ENCODE results near the gene ALKBH4.
"Not testable (repeated sequence)": the region's sequence is repeated elsewhere in the genome, so short reads cannot be mapped to it uniquely, and the experiment has no call there.

The ALKBH4 gene

DNA sequence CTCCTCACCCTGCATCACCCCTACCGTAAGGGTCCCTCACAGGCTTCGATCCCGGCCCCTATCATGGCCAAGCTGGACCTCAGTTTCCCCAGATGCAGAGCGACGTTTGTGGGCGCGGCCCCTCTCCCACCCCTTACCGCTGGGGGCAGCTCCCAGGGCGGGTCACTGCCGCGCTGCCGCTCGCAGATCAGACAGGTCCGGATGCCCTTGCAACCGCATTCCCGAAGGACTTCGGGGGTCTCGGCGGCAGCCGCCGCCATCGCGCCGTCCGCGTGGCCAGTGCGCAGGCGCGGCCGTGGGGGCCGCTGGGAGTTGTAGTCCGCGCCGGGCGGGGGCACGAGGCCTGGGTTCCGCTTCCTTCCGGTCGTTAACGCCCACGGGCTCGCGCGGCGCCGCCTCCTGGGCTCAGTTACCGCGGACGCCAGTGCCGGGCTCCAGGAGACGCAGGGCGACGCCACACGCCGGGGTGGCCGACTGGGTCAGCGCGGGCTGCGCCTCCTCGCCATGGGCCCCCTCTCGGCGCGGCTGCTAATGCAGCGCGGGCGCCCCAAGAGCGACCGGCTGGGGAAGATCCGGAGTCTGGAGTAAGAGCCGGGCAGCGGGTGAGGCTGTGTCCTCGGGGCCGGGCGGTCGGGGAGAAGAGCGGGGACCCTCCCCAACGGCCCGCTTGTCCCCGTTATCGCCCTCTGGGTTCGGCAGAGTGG lies at the start of gene ALKBH4, which contains the start of gene LRWD1:
Gene ALKBH4, minus strand, starts transcription at position 287 of the 704 bp plus-strand sequence. Its CDS starts 27 bp downstream, at position 260.
Gene LRWD1, plus strand, starts transcription at position 408 of the 704 bp plus-strand sequence. Its CDS starts 97 bp downstream, at position 505.
- DNase-seq (ENCODE audit: low spot score) = peak; percentile 92

- peak; percentile 92 for DNase-seq (ENCODE audit: low spot score)
Measured at GRCh38 chr7:102512642-102513221, 48.1 kb upstream of the ALKBH4 start.

GRCh38 chr7:102511860-102512522 lies 47.3 kb upstream of the ALKBH4 start:
- DNase-seq (ENCODE audit: low spot score) = not testable (repeated sequence)

DNA sequence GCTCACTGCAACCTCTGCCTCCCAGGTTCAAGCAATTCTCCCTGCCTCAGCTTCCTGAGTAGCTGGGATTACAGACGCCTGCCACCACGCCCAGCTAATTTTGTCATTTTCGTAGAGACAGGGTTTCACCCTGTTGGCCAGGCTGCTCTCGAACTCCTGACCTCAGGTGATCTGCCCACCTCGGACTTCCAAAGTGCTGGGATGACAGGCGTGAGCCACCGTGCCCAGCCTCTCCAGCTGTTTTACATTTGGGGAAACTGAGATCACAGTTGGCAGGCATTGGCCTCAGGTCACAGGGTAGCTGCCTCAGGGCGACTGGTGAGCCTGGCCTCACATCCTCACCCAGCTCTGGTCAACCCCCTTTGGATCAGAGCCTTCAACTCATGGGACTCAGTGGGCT lies 45.9 kb upstream of the ALKBH4 start:
- DNase-seq (ENCODE audit: low spot score) = not testable (repeated sequence)

DNA sequence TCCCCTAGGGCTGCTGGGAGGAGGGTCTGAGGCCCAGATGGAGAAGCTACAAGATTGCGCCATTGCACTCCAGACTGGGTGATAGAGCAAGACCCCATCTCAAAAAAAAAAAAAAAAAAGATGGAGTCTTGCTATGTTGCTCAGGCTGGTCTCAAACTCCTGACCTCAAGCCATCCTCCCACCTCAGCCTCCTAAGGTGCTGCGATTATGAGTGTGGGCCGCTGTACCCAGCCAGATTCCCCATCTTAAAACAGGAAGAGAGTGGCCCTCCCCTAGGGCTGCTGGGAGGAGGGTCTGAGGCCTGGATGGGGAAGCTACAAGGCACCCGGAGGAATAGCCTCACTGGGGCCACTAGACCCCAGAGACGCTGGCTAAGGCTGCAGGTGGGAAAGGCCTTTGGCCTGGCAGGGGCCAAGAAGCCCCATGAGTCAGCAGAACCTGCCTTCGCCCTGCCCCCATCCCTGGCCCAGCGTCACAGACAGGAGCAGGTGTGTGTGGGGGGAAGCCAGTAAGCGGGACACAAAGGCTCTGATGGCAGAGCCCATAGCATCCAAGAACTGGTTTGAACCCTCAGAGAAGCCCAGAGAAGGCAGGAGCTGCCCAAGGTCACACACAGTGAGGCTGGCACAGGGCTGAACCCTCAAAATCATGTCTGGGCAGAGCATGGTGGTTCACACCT lies 42.9 kb upstream of the ALKBH4 start:
- not testable (repeated sequence) for DNase-seq (ENCODE audit: low spot score)

DNA sequence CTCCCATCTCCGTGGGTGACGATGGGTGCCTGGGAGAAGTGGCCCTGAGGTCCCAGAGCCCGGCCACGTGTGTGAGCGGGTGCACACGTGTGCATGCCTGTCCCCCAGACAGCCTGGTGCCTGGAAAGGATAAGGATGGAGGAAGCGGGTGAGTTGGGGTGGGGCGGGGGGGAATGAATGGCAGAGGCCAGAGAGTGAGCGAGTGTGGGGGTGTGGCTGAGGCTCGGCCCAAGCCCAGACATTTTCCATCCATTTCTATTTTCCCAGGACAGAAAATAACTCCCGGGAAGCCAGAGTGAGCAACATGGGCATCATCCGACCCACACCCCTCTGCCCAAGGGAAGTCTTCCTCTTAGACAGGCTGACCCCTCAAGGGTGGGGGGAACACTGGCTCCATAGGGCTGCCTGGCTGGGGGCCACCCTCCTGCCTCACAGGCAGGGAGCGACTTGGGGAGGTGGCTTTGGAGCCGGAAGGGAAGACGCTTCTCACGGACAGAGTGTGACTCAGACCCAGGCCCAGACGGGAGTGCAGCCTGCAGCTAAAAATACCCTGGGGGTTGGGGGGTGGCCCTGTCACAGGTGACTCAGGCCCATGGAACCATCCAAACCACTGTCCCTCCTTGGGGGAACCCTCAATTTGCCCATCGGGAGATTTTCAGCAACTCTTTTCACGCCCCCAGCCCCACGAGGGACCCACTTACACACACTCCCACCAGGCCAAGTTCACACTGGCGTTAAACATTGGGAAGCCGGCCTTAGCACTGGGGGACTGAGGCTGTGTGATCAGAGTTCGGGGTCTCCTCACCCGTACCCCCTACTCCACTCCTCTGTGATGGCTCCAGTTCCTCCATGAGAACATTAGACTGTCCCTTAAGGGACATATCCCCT lies 40.9 kb upstream of the ALKBH4 start:
- DNase-seq (ENCODE audit: low spot score) = not testable (repeated sequence)

DNA sequence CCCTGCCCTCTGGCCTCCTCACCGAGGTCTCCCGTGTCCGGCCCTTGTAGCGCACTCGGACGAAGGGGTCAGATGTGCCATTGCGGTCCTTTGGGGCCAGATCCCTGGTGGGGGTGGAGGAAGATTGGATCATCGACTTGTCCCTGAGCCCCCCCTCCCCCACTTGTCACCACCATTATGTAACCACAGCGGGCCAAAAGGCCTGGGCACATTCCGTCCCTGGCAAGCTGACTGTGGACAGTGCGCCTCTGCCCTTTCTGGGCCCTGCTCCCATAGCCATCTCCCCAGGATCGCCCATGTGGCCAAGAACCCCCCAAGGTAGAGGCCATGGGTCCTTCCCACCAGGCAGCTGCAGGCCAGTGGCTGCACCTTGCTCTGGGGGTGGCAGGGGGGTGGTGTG lies 38.5 kb upstream of the ALKBH4 start:
- not testable (repeated sequence) for DNase-seq (ENCODE audit: low spot score)

DNA sequence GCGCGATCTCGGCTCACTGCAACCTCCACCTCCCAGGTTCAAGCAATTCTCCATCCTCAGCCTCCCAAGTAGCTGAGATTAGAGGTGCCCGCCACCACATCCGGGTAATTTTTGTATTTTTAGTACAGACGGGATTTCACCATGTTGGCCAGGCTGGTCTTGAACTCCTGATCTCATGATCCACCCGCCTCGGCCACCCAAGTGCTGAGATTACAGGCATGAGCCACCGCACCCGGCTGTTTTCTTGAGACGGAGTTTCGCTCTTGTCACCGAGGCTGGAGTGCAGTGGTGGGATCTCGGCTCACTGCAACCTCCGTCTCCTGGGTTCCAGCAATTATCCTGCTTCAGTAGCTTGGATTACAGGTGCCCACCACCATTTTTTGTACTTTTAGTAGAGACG lies 33.7 kb upstream of the ALKBH4 start:
- not testable (repeated sequence) for DNase-seq (ENCODE audit: low spot score)

- not testable (repeated sequence) for DNase-seq (ENCODE audit: low spot score)
Measured at GRCh38 chr7:102497308-102497707, 32.6 kb upstream of the ALKBH4 start.

GRCh38 chr7:102496861-102497260 lies 32.2 kb upstream of the ALKBH4 start:
- not testable (repeated sequence) for DNase-seq (ENCODE audit: low spot score)

DNA sequence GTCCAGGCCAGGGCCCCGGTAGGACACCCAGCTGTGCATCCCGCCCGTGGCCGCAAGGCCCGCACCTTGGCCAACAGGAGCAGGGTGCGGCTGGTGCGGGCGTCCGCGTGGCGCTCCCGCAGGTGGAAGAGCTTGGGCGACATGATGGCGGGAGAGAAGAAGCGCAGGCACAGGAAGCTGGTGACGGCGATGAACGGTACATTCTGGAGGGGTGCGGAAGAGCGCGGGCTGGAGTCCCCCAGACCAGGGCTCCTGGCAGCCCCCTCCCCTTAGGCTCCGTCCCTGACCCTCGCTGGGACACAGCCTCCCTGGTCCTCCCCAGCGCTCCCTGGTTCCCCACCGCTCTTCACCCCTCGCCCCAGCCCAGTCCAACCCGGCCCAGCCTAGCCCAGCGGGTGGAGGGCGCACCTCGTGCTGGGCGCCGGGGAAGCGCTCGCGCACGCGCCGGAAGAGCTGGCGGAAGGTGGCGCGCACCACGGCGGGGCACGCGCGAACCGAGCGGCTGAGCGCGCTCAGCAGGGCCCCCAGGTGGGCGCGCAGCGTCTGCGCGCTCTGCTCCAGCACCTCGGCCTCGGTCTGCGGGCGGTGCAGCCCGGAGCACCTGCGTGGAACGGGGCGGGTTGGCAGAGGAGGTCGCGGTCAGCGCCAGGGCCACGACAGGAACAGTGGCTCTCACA lies 29.9 kb upstream of the ALKBH4 start:
- not testable (repeated sequence) for DNase-seq (ENCODE audit: low spot score)

DNA sequence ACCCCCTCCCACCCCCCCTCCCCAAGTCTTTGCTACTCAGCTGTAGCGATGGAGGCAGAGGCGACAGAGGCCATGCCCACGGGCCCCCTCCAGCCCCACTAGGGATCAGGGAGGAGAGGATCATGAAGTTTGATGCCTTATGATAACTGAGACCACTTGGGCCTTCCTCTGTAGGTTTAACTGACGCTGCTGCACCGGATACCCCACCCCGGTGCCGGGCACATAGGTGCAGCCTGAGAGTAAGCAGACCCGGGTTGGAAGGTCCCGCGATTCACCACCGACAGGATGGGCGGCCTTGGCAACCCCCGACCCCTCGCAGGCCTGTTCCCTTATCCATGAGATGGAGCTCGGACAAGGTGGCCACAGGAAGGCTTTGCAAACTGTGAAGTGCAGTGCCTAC lies 29.4 kb upstream of the ALKBH4 start:
- DNase-seq (ENCODE audit: low spot score) = not testable (repeated sequence)

GRCh38 chr7:102493220-102493935 lies 28.7 kb upstream of the ALKBH4 start:
- not testable (repeated sequence) for DNase-seq (ENCODE audit: low spot score)

- DNase-seq (ENCODE audit: low spot score) = not testable (repeated sequence)
Measured at GRCh38 chr7:102490529-102491075, 25.9 kb upstream of the ALKBH4 start.

DNA sequence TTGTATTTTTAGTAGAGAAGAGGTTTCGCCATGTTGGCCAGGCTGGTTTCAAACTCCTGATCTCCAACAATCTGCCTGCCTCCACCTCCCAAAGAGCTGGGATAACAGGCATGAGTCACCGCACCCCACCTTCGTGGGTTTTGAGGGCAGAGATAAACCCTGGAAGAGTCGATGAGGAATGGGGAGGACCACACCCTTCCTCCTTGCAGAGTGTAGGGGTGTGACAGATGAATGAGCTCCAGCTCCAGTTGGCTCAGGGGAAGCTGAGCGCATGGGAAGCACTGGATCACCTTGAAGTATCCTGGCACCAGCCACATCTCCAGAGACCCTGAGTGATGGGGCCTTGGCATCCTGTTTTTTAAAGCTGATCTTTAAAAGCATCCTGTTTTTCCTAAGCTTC lies 19.7 kb upstream of the ALKBH4 start:
- DNase-seq (ENCODE audit: low spot score) = not testable (repeated sequence)

DNA sequence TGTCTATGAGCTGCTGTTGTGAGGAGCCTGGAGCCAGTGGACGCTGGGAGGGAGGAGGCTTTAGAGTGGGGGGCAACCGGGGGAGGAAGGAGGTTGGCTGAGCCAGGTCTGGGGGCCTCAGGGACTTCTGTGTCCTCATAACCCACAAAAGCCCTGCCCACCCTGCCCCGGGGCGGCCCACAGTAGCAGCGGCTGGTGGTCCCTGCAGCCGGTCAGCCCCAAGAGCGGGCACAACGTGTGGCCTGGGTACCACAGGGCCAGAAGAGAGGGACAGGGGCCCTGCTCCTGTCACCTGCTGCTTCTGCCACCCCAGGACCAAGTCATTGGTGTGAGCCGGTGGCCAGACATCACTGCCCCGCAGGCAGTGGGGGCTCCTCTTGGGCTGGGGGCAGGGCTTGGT lies 17.3 kb upstream of the ALKBH4 start:
- not testable (repeated sequence) for DNase-seq (ENCODE audit: low spot score)

DNA sequence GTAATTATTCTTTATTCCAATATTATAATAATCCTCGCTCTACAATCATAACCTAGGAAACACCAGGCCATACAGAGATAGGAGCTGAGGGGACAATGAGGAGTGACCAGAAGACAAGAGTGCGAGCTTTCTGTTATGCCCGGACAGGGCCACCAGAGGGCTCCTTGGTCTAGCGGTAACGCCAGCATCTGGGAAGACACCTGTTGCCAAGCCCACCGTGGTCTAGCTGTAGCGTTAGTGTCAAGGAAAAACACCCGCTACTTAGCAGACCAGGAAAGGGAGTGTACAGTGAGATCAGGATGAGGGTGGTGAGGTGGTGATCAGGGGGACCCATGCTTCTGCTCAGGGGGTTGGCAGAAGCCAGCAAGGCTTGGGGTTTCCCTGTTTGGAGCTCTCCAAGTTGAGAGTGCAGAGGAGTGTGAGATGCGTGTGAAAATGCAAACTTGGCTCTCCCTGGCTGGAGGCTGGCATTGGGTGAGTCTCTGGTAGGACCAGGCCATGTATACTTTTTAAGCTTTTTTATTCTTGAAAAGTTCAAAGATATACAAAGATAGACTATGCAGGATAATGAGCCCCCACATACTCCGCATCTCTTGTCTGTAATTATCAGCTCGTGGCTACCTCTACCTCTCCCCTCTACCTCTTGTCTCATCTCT lies 15.4 kb upstream of the ALKBH4 start:
- not testable (repeated sequence) for DNase-seq (ENCODE audit: low spot score)

DNA sequence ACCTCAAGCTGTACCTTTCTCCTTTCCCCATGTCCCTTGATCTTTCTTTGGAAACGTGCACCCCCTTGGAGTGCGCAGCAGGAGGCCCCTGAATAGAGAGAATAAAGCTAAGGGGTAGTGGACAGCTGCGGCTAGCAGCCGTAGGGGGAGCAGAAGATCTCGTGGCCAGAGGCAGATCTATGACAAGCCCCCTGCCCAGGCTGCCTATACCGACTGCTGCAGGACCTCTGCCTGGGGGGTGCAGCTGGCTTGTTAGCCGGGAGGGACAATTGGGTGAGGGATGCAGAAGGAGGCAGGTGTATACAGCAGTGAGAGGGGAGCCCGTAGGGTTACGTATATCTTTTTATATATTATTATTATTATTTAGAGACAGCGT lies 14.5 kb upstream of the ALKBH4 start:
- not testable (repeated sequence) for DNase-seq (ENCODE audit: low spot score)
